Endothelial cell of umbilical vein (primary cell): ENCODE results near the gene IGHMBP2. TPM values are rescaled to one million over a fixed set of nuclear protein-coding genes. Genes with fewer than 3 reads are reported as not detected.

Experiments used
- BruUV-seq: library from RNA; stranded (reverse); fragments of 400-500 nt; replicated peaks from 2 replicates; lab custom pipeline; 2021; lab: Mats Ljungman, UMichigan
- CTCF ChIA-PET: fragments of 300-600, 350-600 bp; sonication (Branson Sonifier 250); formaldehyde crosslinking; loops from one replicate; lab custom pipeline; 2021; ENCODE audit warnings: antibody characterized with exemption, inconsistent platforms; lab: Charles Lee
- POLR2A ChIA-PET: fragments of 300-600, 350-600 bp; sonication (Branson Sonifier 250); formaldehyde crosslinking; loops from one replicate; lab custom pipeline; 2021; ENCODE audit warnings: antibody characterized with exemption, inconsistent platforms; lab: Charles Lee
- DNase-seq: peaks from one replicate; pipeline ENCODE4 v3.0.0-alpha.2; 2011; ENCODE audit warnings: low read depth, low spot score
- FAIRE-seq: peaks from 2 replicates; lab custom pipeline; 2011; peaks lifted over from hg19 to GRCh38; lab: Jason Lieb, UNC
- H2AFZ ChIP-seq: 2 replicates; pipeline ENCODE4 v1.6.0; 2012; ENCODE audit warnings: low read depth, low read length, control low read depth, inconsistent platforms
- H3K27ac ChIP-seq: 2 replicates; pipeline ENCODE4 v1.5.1; 2011; ENCODE audit warnings: low read depth, mild to moderate bottlenecking, control low read depth, low read length, moderate library complexity; ENCODE audit not compliant: insufficient read depth
- H3K27me3 ChIP-seq, 2 experiments: 2 replicates each; pipeline versions ENCODE4 v1.6.0 to v1.6.1; 2011; ENCODE audit warnings: low read length in 2 of 2, mixed read lengths in 1 of 2; ENCODE audit not compliant: control insufficient read depth in 2 of 2, insufficient read depth in 2 of 2
- H3K36me3 ChIP-seq, 2 experiments: 2 replicates in 1 of 2; 3 replicates in 1 of 2; pipeline ENCODE4 v1.5.1; 2011; ENCODE audit warnings: low read length in 2 of 2, mild to moderate bottlenecking in 1 of 2, moderate library complexity in 1 of 2; ENCODE audit not compliant: control insufficient read depth in 2 of 2, insufficient read depth in 2 of 2; ENCODE audit errors: extremely low read depth in 1 of 2
- H3K4me1 ChIP-seq: 3 replicates; pipeline ENCODE4 v1.5.1; 2011; ENCODE audit warnings: mild to moderate bottlenecking, low read length; ENCODE audit not compliant: control insufficient read depth, insufficient read depth; ENCODE audit errors: extremely low read depth
- H3K4me2 ChIP-seq: 2 replicates; pipeline ENCODE4 v1.6.1; 2011; ENCODE audit warnings: low read length, control low read depth, mixed read lengths; ENCODE audit not compliant: insufficient read depth
- H3K4me3 ChIP-seq, 3 experiments: fragments of 200-600 bp in 1 of 3; sonication (generic), shearing (Covaris generic) in 1 of 3; replicated peaks in 1 of 3; 2 replicates each; pipeline ENCODE4 v1.5.1; 2011 to 2016; ENCODE audit warnings: control low read depth in 3 of 3, low read length in 3 of 3, mild to moderate bottlenecking in 2 of 3, inconsistent platforms in 1 of 3, low read depth in 1 of 3, moderate library complexity in 1 of 3; ENCODE audit not compliant: insufficient read depth in 1 of 3
- H3K79me2 ChIP-seq: 2 replicates; pipeline ENCODE4 v1.6.0; 2012; ENCODE audit warnings: low read length, inconsistent platforms; ENCODE audit not compliant: control insufficient read depth, insufficient read depth
- H3K9ac ChIP-seq: replicated peaks from 2 replicates; pipeline ENCODE3; 2011; ENCODE audit warnings: low read length, control low read depth; ENCODE audit not compliant: insufficient read depth; ENCODE audit errors: extremely low read depth
- H3K9me1 ChIP-seq: replicated peaks from 3 replicates; pipeline ENCODE4 v1.6.0; 2011; ENCODE audit warnings: mild to moderate bottlenecking, low read length; ENCODE audit not compliant: control insufficient read depth, insufficient read depth; ENCODE audit errors: extremely low read depth
- H3K9me3 ChIP-seq: replicated peaks from 2 replicates; pipeline ENCODE4 v1.5.1; 2012; ENCODE audit warnings: low read length, inconsistent platforms; ENCODE audit not compliant: control insufficient read depth, insufficient read depth
- H4K20me1 ChIP-seq: replicated peaks from 2 replicates; pipeline ENCODE3; 2011; ENCODE audit warnings: mild to moderate bottlenecking, low read length; ENCODE audit not compliant: control insufficient read depth, insufficient read depth; ENCODE audit errors: extremely low read depth
- CTCF ChIP-seq, 2 donors: IDR thresholded peaks; 1 replicate in 1 of 2; 2 replicates in 1 of 2; pipeline ENCODE4 v1.5.1; 2011; ENCODE audit warnings: low read length in 2 of 2, mild to moderate bottlenecking in 2 of 2, moderate library complexity in 2 of 2, control low read depth in 1 of 2, inconsistent platforms in 1 of 2, low read depth in 1 of 2; ENCODE audit not compliant: insufficient read depth in 1 of 2; ENCODE audit errors: extremely low read depth in 1 of 2
- EZH2 ChIP-seq: IDR thresholded peaks from 2 replicates; pipeline ENCODE4 v1.6.1; 2012; ENCODE audit warnings: borderline replicate concordance, low read depth, mild to moderate bottlenecking, moderate library complexity, low read length, inconsistent platforms; ENCODE audit not compliant: severe bottlenecking
- FOS ChIP-seq: IDR thresholded peaks from 2 replicates; pipeline ENCODE4 v1.6.1; 2011; ENCODE audit warnings: mild to moderate bottlenecking, low read length, moderate library complexity, borderline replicate concordance; ENCODE audit not compliant: insufficient read depth
- GATA2 ChIP-seq: IDR thresholded peaks from 2 replicates; pipeline ENCODE4 v1.7.0; 2011; ENCODE audit warnings: low read depth, mild to moderate bottlenecking, moderate library complexity, mixed read lengths, low read length; ENCODE audit not compliant: insufficient read length, insufficient read depth
- JUN ChIP-seq: IDR thresholded peaks from 2 replicates; pipeline ENCODE4 v1.6.1; 2011; ENCODE audit warnings: borderline replicate concordance, low read depth; ENCODE audit not compliant: insufficient read length, insufficient read depth
- MYC ChIP-seq: IDR thresholded peaks from one replicate; pipeline ENCODE4 v1.6.1; 2011; ENCODE audit warnings: mild to moderate bottlenecking, low read depth, low read length
- POLR2A ChIP-seq: IDR thresholded peaks from 2 replicates; pipeline ENCODE4 v1.6.1; 2012; ENCODE audit warnings: low read depth, mild to moderate bottlenecking, control low read depth, low read length
- POLR2AphosphoS5 ChIP-seq: IDR thresholded peaks from 2 replicates; pipeline ENCODE4 v1.6.1; 2012; ENCODE audit warnings: low read depth, mild to moderate bottlenecking, control low read depth, low read length, moderate library complexity; ENCODE audit not compliant: insufficient read depth
- dilution Hi-C: fragments of 300-500 bp; cut with MboI; formaldehyde crosslinking; loops from one replicate; pipeline ENCODE4 v1.15.0; 2019; ENCODE audit warnings: low sequenced_read_pairs; ENCODE audit not compliant: extremely low pct_ligation_motif_present
- intact Hi-C: fragments of 100-400 bp; cut with micrococcal nuclease; formaldehyde crosslinking; loops from one replicate; pipeline ENCODE4 v1.10.0; 2022
- polyA plus RNA-seq, 4 experiments: library from polyadenylated mRNA; depleted of rRNA in 3 of 4; stranded (reverse) in 3 of 4; unstranded in 1 of 4; fragments of >200 nt; gene quantifications; 2 replicates each; pipeline versions ENCODE4 v1.2.1 to v1.2.3, GENCODE V29; 2011 to 2012; ENCODE audit warnings: missing spikeins in 1 of 4
- total RNA-seq: library from RNA; stranded (reverse); gene quantifications from 2 replicates; pipeline ENCODE4 v1.2.3, GENCODE V29; 2021
- TF ChIP-seq, protein P1 (sequence below): IDR thresholded peaks from 2 replicates; pipeline ENCODE4 v1.6.1; 2011; ENCODE audit not compliant: insufficient read depth, insufficient read length

Gene IGHMBP2
- total and polyA plus RNA-seq, 2 donors (not counting 3 experiments of a cell fraction or from before 2014, with no cell fraction given), result 10.9 to 25.1 TPM

- no peaks in the 10 kb centered on the region for H3K36me3 ChIP-seq
- intact Hi-C loops, result no loop called here
- H2AFZ ChIP-seq, result no peak overlapping the region
- FAIRE-seq (no peak), DNase-seq (no peak)
- no peak overlapping the region for H3K9ac ChIP-seq
- TF ChIP-seq, protein P1, sequence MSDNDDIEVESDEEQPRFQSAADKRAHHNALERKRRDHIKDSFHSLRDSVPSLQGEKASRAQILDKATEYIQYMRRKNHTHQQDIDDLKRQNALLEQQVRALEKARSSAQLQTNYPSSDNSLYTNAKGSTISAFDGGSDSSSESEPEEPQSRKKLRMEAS, result no peak
- no peak for TF ChIP-seq JUN
- ChIA-PET POLR2A (no interaction called here), CTCF (interaction anchor here (1.7 kb wide), 1 partner anchor 10 kb away, joined by 4 read pairs; no protein-coding TSS in a partner anchor)
- no peaks in the 10 kb centered on the region for H3K79me2 ChIP-seq
- H3K9me3 ChIP-seq, result no peaks in the 10 kb centered on the region
- dilution Hi-C loops, result no loop called here
- no peaks in the 10 kb centered on the region for H4K20me1 ChIP-seq
- H3K4me1 ChIP-seq, result no peaks in the 10 kb centered on the region
- no peak overlapping the region for H3K4me2 ChIP-seq
- H3K9me1 ChIP-seq, result no peaks in the 10 kb centered on the region
- H3K4me3 ChIP-seq, result no peak overlapping the region
- BruUV-seq, result no TSS peak
- H3K27me3 ChIP-seq, result peaks cover 3 to 16% of the 10 kb centered on the region in 2 experiments
- H3K27ac ChIP-seq, result no peak overlapping the region
Observed at GRCh38 chr11:68968306-68969250, 64.9 kb downstream of the IGHMBP2 start.

GRCh38 chr11:68969386-68969785, 65.7 kb downstream of the IGHMBP2 start:
- BruUV-seq, result no TSS peak
- intact Hi-C loops, result no loop called here
- H4K20me1 ChIP-seq, result no peaks in the 10 kb centered on the region
- FAIRE-seq (no peak), DNase-seq (no peak)
- ChIA-PET CTCF (interaction anchor here (1.7 kb wide), 1 partner anchor 11 kb away, joined by 4 read pairs; no protein-coding TSS in a partner anchor), POLR2A (no interaction called here)
- H3K36me3 ChIP-seq, result no peaks in the 10 kb centered on the region
- H3K27ac ChIP-seq, result no peak overlapping the region
- H3K4me1 ChIP-seq, result no peaks in the 10 kb centered on the region
- no peak for TF ChIP-seq GATA2
- no peak for TF ChIP-seq POLR2AphosphoS5
- TF ChIP-seq, protein P1, result no peak
- no peak for TF ChIP-seq FOS
- no peak for TF ChIP-seq POLR2A
- no peak for TF ChIP-seq EZH2
- no peak for TF ChIP-seq MYC
- TF ChIP-seq CTCF (IDR thresholded peaks at IDR 0.05; ENCODE audit: extremely low read depth in 1 of 2, insufficient read depth in 1 of 2, low read depth in 1 of 2, low read length in 2 of 2), result no peak
- no peak for TF ChIP-seq JUN
- no peaks in the 10 kb centered on the region for H3K79me2 ChIP-seq
- no peak overlapping the region for H2AFZ ChIP-seq
- no peaks in the 10 kb centered on the region for H3K9me1 ChIP-seq
- no peak overlapping the region for H3K4me2 ChIP-seq
- dilution Hi-C loops, result no loop called here
- H3K9me3 ChIP-seq, result no peaks in the 10 kb centered on the region
- H3K9ac ChIP-seq, result no peak overlapping the region
- H3K27me3 ChIP-seq, result peaks cover 1 to 16% of the 10 kb centered on the region in 2 experiments
- H3K4me3 ChIP-seq, result no peak overlapping the region
